H9 (cell line): ENCODE measurements around the gene NEGR1. TPM values are rescaled to one million over a fixed set of nuclear protein-coding genes. Genes with fewer than 3 reads are reported as not detected.

Experiments used
- DNase-seq: peaks from one replicate; pipeline ENCODE4 v3.0.0-alpha.2; 2017
- H2AFZ ChIP-seq: one replicate; pipeline ENCODE4 v1.6.1; 2013; ENCODE audit warnings: mild to moderate bottlenecking, low read length, control low read depth, moderate library complexity
- H2AK5ac ChIP-seq: 2 replicates; pipeline ENCODE4 v1.6.1; 2013; ENCODE audit warnings: low read length, control low read depth, mixed read lengths; ENCODE audit not compliant: insufficient read length
- H2BK120ac ChIP-seq: one replicate; pipeline ENCODE4 v1.6.1; 2013; ENCODE audit warnings: low read depth, mild to moderate bottlenecking, low read length, control low read depth, inconsistent platforms; ENCODE audit not compliant: poor library complexity, severe bottlenecking
- H2BK12ac ChIP-seq: 2 replicates; pipeline ENCODE4 v1.6.1; 2013; ENCODE audit warnings: low read length, control low read depth, mixed read lengths, low read depth; ENCODE audit not compliant: insufficient read length
- H2BK15ac ChIP-seq: 2 replicates; pipeline ENCODE4 v1.6.1; 2013; ENCODE audit warnings: low read depth, low read length, control low read depth
- H2BK20ac ChIP-seq: one replicate; pipeline ENCODE4 v1.6.1; 2013; ENCODE audit warnings: low read depth, mild to moderate bottlenecking, low read length, control low read depth, inconsistent platforms; ENCODE audit not compliant: poor library complexity, severe bottlenecking
- H2BK5ac ChIP-seq: 2 replicates; pipeline ENCODE4 v1.6.1; 2013; ENCODE audit warnings: low read length, control low read depth, mixed read lengths; ENCODE audit not compliant: insufficient read length
- H3K14ac ChIP-seq: 2 replicates; pipeline ENCODE4 v1.6.1; 2013; ENCODE audit warnings: low read length, control low read depth; ENCODE audit not compliant: insufficient read depth
- H3K18ac ChIP-seq: 2 replicates; pipeline ENCODE4 v1.6.1; 2013; ENCODE audit warnings: low read depth, mild to moderate bottlenecking, mixed read lengths, low read length, control low read depth; ENCODE audit not compliant: insufficient read length
- H3K23ac ChIP-seq: 2 replicates; pipeline ENCODE4 v1.6.1; 2013; ENCODE audit warnings: low read length, control low read depth, mixed read lengths, low read depth; ENCODE audit not compliant: insufficient read length
- H3K23me2 ChIP-seq: 2 replicates; pipeline ENCODE4 v1.6.1; 2013; ENCODE audit warnings: low read depth, mild to moderate bottlenecking, mixed read lengths, low read length, control low read depth; ENCODE audit not compliant: insufficient read length, poor library complexity, severe bottlenecking
- H3K27ac ChIP-seq: 2 replicates; pipeline ENCODE4 v1.5.1; 2013; ENCODE audit warnings: low read length, control low read depth, mixed read lengths, low read depth; ENCODE audit not compliant: insufficient read length
- H3K27me3 ChIP-seq: 2 replicates; pipeline ENCODE4 v1.6.1; 2013; ENCODE audit warnings: low read length, control low read depth, inconsistent platforms; ENCODE audit not compliant: insufficient read depth
- H3K4ac ChIP-seq: 2 replicates; pipeline ENCODE4 v1.6.1; 2013; ENCODE audit warnings: low read depth, mild to moderate bottlenecking, control low read depth, inconsistent platforms, low read length, moderate library complexity
- H3K4me1 ChIP-seq: 2 replicates; pipeline ENCODE4 v1.6.1; 2013; ENCODE audit warnings: low read length, control low read depth, inconsistent platforms; ENCODE audit not compliant: insufficient read depth
- H3K4me2 ChIP-seq: 2 replicates; pipeline ENCODE4 v1.6.1; 2013; ENCODE audit warnings: low read length, control low read depth, mixed read lengths; ENCODE audit not compliant: insufficient read length, insufficient read depth
- H3K56ac ChIP-seq: 2 replicates; pipeline ENCODE4 v1.6.1; 2013; ENCODE audit warnings: low read depth, mild to moderate bottlenecking, mixed read lengths, low read length, control low read depth; ENCODE audit not compliant: insufficient read length
- H3K79me1 ChIP-seq: 2 replicates; pipeline ENCODE4 v1.6.1; 2013; ENCODE audit warnings: low read depth, mild to moderate bottlenecking, moderate library complexity, low read length, control low read depth, inconsistent platforms; ENCODE audit not compliant: insufficient read depth, poor library complexity, severe bottlenecking
- H3K79me2 ChIP-seq: 2 replicates; pipeline ENCODE4 v1.6.1; 2013; ENCODE audit warnings: low read length, control low read depth, inconsistent platforms; ENCODE audit not compliant: insufficient read depth
- H3K9ac ChIP-seq: 2 replicates; pipeline ENCODE4 v1.6.1; 2013; ENCODE audit warnings: low read length, control low read depth, mixed read lengths; ENCODE audit not compliant: insufficient read length; ENCODE audit errors: extremely low read depth
- H3K9me3 ChIP-seq: one replicate; pipeline ENCODE4 v1.6.1; 2013; ENCODE audit warnings: low read depth, low read length, inconsistent platforms; ENCODE audit not compliant: control insufficient read depth
- H3T11ph ChIP-seq: one replicate; pipeline ENCODE4 v1.6.1; 2013; ENCODE audit warnings: mild to moderate bottlenecking, low read length, control low read depth, inconsistent platforms
- H4K20me1 ChIP-seq: one replicate; pipeline ENCODE4 v1.6.1; 2013; ENCODE audit not compliant: control insufficient read depth, insufficient read length, insufficient read depth
- H4K5ac ChIP-seq: 2 replicates; pipeline ENCODE4 v1.6.1; 2013; ENCODE audit warnings: low read depth, mild to moderate bottlenecking, mixed read lengths, low read length, control low read depth; ENCODE audit not compliant: insufficient read length
- H4K8ac ChIP-seq: replicated peaks from 2 replicates; pipeline ENCODE4 v1.6.1; 2013; ENCODE audit warnings: low read length, control low read depth, mixed read lengths, low read depth; ENCODE audit not compliant: insufficient read length
- H4K91ac ChIP-seq: 2 replicates; pipeline ENCODE4 v1.6.1; 2013; ENCODE audit warnings: low read depth, mild to moderate bottlenecking, moderate library complexity, mixed read lengths, low read length, control low read depth; ENCODE audit not compliant: insufficient read length
- H3K27ac Mint-ChIP-seq, 3 experiments: 2 replicates in 2 of 3; 3 replicates in 1 of 3; pipeline ENCODE4 v1.8.0; 2020 to 2021; ENCODE audit warnings: mixed read lengths in 3 of 3, mild to moderate bottlenecking in 1 of 3, moderate library complexity in 1 of 3
- H3K27me3 Mint-ChIP-seq: 2 replicates; pipeline ENCODE4 v1.8.0; 2021; ENCODE audit warnings: low read depth, mild to moderate bottlenecking, moderate library complexity, mixed read lengths
- H3K36me3 Mint-ChIP-seq, 3 experiments: 2 replicates in 2 of 3; 3 replicates in 1 of 3; pipeline ENCODE4 v1.8.0; 2020 to 2021; ENCODE audit warnings: low read depth in 3 of 3, mixed read lengths in 3 of 3; ENCODE audit not compliant: insufficient read depth in 1 of 3
- H3K4me1 Mint-ChIP-seq, 2 experiments: 2 replicates each; pipeline ENCODE4 v1.8.0; 2020; ENCODE audit warnings: mixed read lengths in 2 of 2
- H3K4me3 Mint-ChIP-seq, 2 experiments: 2 replicates in 1 of 2; 3 replicates in 1 of 2; pipeline ENCODE4 v1.8.0; 2020 to 2021; ENCODE audit warnings: mild to moderate bottlenecking in 2 of 2, mixed read lengths in 2 of 2, moderate library complexity in 1 of 2
- H3K9me3 Mint-ChIP-seq, 2 experiments: 2 replicates in 1 of 2; 3 replicates in 1 of 2; pipeline ENCODE4 v1.8.0; 2020; ENCODE audit warnings: mild to moderate bottlenecking in 2 of 2, mixed read lengths in 2 of 2, moderate library complexity in 1 of 2
- CTCF ChIP-seq: fragments of 200-600 bp; sonication (generic); conservative IDR thresholded peaks from 3 replicates; pipeline ENCODE4 v1.8.0; 2021; ENCODE audit warnings: antibody characterized with exemption, mild to moderate bottlenecking
- total RNA-seq: library from RNA; stranded (reverse); gene quantifications from 2 replicates; pipeline ENCODE4 v1.2.1, GENCODE V29; 2021

Gene NEGR1
- total RNA-seq, 1 experiment from 2014 or later, result 0.13 TPM

GRCh38 chr1:72050551-72050950 is 231.8 kb downstream of the NEGR1 start:
- no peak overlapping the region for H2AK5ac ChIP-seq
- no peak overlapping the region for H4K91ac ChIP-seq
- H3K4me1 ChIP-seq, result no peaks in the 10 kb centered on the region
- H3K9me3 ChIP-seq, result no peaks in the 10 kb centered on the region
- H3K23ac ChIP-seq, result no peak overlapping the region
- no peak overlapping the region for H3K27ac ChIP-seq
- no peak overlapping the region for H2BK20ac ChIP-seq
- Mint-ChIP-seq H3K27me3 (no peaks in the 10 kb centered on the region), H3K36me3 (peaks cover 0 to under 1% (median 0%) of the 10 kb centered on the region in 3 experiments; a peak in 1 of 7 replicates), H3K27ac (no peak overlapping the region), H3K4me1 (peaks cover 3% of the 10 kb centered on the region in 2 experiments; a peak in 2 of 4 replicates), H3K4me3 (no peak overlapping the region), H3K9me3 (no peaks in the 10 kb centered on the region)
- no peak overlapping the region for H2BK5ac ChIP-seq
- no peak overlapping the region for H2BK12ac ChIP-seq
- H3K9ac ChIP-seq, result no peak overlapping the region
- no peak overlapping the region for H3K4ac ChIP-seq
- no peak overlapping the region for H2AFZ ChIP-seq
- DNase-seq, result no peak
- no peaks in the 10 kb centered on the region for H3K79me2 ChIP-seq
- H3K14ac ChIP-seq, result no peak overlapping the region
- H2BK120ac ChIP-seq, result no peak overlapping the region
- no peaks in the 10 kb centered on the region for H3K23me2 ChIP-seq
- H3K4me2 ChIP-seq, result no peak overlapping the region
- TF ChIP-seq CTCF, result no peak
- H3K27me3 ChIP-seq, result no peaks in the 10 kb centered on the region
- H3K18ac ChIP-seq, result no peak overlapping the region
- H4K8ac ChIP-seq, result no peak overlapping the region
- H2BK15ac ChIP-seq, result no peak overlapping the region
- H3K56ac ChIP-seq, result no peak overlapping the region
- H3K79me1 ChIP-seq, result no peaks in the 10 kb centered on the region
- H4K5ac ChIP-seq, result no peak overlapping the region
- H3T11ph ChIP-seq, result no peak overlapping the region
- no peaks in the 10 kb centered on the region for H4K20me1 ChIP-seq
